Measurements from ENCODE around the gene GREM1.

GREM1 gene

DNA sequence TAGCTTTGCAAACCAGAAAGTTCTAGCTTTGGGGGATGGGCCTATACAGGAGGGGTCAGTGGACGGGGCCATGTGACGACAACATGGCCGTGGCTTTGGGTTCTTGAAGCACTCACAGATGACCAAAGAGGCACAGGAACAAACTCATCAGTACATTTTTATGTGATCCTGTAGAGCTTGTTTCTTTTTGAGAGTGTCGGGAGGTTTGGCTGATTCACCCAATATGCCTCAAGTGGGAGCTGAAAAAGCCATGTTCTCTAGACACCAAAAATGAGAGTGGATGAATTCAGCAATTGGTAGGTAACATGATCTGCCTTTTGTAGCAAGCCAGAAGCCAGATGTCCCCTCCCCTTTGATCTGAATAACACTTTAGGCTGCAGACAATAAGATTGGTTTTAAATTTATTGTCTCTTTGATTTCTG, 30.1 kb downstream of the GREM1 start:
- Histone ChIP-seq H3K27ac (no peak overlapping the region), H3K9me3 (ENCODE audit: severe bottlenecking) (no peaks in the 10 kb centered on the region), H3K27me3 (ENCODE audit: insufficient read depth, low read depth, severe bottlenecking) (no peaks in the 10 kb centered on the region), H3K4me3 (ENCODE audit: low read depth, low read length) (no peak overlapping the region), H3K36me3 (no peaks in the 10 kb centered on the region)
- DNase-seq: no peak
- TF ChIP-seq, protein P1, sequence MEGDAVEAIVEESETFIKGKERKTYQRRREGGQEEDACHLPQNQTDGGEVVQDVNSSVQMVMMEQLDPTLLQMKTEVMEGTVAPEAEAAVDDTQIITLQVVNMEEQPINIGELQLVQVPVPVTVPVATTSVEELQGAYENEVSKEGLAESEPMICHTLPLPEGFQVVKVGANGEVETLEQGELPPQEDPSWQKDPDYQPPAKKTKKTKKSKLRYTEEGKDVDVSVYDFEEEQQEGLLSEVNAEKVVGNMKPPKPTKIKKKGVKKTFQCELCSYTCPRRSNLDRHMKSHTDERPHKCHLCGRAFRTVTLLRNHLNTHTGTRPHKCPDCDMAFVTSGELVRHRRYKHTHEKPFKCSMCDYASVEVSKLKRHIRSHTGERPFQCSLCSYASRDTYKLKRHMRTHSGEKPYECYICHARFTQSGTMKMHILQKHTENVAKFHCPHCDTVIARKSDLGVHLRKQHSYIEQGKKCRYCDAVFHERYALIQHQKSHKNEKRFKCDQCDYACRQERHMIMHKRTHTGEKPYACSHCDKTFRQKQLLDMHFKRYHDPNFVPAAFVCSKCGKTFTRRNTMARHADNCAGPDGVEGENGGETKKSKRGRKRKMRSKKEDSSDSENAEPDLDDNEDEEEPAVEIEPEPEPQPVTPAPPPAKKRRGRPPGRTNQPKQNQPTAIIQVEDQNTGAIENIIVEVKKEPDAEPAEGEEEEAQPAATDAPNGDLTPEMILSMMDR (IDR thresholded peaks at IDR 0.05; ENCODE audit: low read depth, low read length): no peak

- H3K9me3 ChIP-seq (ENCODE audit: severe bottlenecking): no peaks in the 10 kb centered on the region
- H3K27ac ChIP-seq: no peak overlapping the region
- TF ChIP-seq, protein P1 (IDR thresholded peaks at IDR 0.05; ENCODE audit: low read depth, low read length): no peak
- no peaks in the 10 kb centered on the region for H3K36me3 ChIP-seq
- H3K4me3 ChIP-seq (ENCODE audit: low read depth, low read length): no peak overlapping the region
- H3K27me3 ChIP-seq (ENCODE audit: insufficient read depth, low read depth, severe bottlenecking): no peaks in the 10 kb centered on the region
- no peak for DNase-seq
Measured at GRCh38 chr15:32750979-32751378, 33.2 kb downstream of the GREM1 start.

DNA sequence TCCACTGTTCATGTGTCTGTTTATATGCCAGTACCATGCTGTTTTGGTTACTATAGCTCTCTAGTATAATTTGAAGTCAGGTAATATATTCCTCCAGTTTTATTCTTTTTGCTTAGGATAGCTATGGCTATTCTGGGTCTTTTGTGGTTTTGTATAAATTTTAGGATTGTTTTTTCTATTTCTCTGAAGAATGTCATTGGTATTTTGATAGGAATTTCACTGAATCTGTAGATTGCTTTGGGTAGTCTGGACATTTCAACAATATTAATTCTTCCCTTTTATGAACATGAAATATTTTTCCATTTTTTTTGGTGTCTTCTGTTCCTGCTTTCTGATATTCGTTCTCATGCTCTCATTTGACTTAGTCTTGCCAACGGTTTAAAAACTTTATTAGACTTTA, 39.6 kb downstream of the GREM1 start:
- TF ChIP-seq, protein P1 (IDR thresholded peaks at IDR 0.05; ENCODE audit: low read depth, low read length): no peak
- no peaks in the 10 kb centered on the region for H3K27me3 ChIP-seq (ENCODE audit: insufficient read depth, low read depth, severe bottlenecking)
- H3K27ac ChIP-seq: no peak overlapping the region
- no peak for DNase-seq
- H3K4me3 ChIP-seq (ENCODE audit: low read depth, low read length): no peak overlapping the region
- H3K36me3 ChIP-seq: no peaks in the 10 kb centered on the region
- H3K9me3 ChIP-seq (ENCODE audit: severe bottlenecking): no peaks in the 10 kb centered on the region

DNA sequence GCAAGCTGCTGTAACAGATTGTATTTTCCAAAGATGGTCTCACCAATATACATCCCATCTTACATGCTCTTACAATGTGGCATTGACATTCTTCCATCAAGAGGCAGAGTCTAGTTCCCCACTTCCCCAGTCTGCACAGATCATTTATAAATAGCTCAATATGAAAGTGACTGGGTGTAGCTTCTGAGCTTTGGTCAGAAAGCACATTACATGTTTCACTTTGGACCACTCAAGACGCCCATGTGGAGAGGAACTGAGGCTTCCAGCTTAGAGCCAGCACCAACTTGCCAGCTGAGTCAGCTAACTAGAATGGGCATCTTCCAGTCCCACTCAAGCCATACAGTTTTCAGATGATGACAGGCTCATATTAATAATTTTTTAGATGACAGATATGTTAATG, 45.5 kb downstream of the GREM1 start:
- no peak for DNase-seq
- no peak overlapping the region for H3K4me3 ChIP-seq (ENCODE audit: low read depth, low read length)

GRCh38 chr15:32765236-32765635, 47.4 kb downstream of the GREM1 start:
- Histone ChIP-seq H3K9me3 (ENCODE audit: severe bottlenecking) (no peaks in the 10 kb centered on the region), H3K36me3 (no peaks in the 10 kb centered on the region), H3K4me3 (ENCODE audit: low read depth, low read length) (no peak overlapping the region), H3K27me3 (ENCODE audit: insufficient read depth, low read depth, severe bottlenecking) (no peaks in the 10 kb centered on the region), H3K27ac (no peak overlapping the region)
- DNase-seq: no peak
- TF ChIP-seq, protein P1 (IDR thresholded peaks at IDR 0.05; ENCODE audit: low read depth, low read length): no peak

More for the DNA sequence above, 45.5 kb downstream of the GREM1 start:
- Histone ChIP-seq H3K36me3 (no peaks in the 10 kb centered on the region), H3K27ac (no peak overlapping the region), H3K27me3 (ENCODE audit: insufficient read depth, low read depth, severe bottlenecking) (no peaks in the 10 kb centered on the region), H3K9me3 (ENCODE audit: severe bottlenecking) (no peaks in the 10 kb centered on the region)
- TF ChIP-seq, protein P1 (IDR thresholded peaks at IDR 0.05; ENCODE audit: low read depth, low read length): no peak

DNA sequence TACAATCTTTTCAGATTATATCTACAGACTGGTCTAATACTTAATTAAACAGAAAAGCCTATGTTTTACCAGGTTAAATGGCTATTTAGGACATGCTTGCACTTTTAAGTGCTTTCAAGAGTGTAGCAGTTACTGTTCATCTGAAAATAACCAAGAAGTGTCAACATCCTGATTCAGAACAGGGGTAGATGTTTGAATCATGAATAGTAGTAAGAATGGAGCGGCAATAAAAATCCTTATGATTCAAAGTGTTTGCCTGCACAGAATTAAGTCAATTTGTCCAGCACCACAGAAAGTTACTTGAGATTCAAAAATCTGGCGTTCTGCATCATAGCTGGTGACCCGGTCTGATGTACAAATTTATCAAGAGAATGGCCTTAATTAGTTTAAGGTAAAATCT, 48.3 kb downstream of the GREM1 start:
- TF ChIP-seq, protein P1 (IDR thresholded peaks at IDR 0.05; ENCODE audit: low read depth, low read length): no peak
- DNase-seq: no peak
- H3K36me3 ChIP-seq: no peaks in the 10 kb centered on the region
- no peaks in the 10 kb centered on the region for H3K9me3 ChIP-seq (ENCODE audit: severe bottlenecking)
- no peak overlapping the region for H3K4me3 ChIP-seq (ENCODE audit: low read depth, low read length)
- H3K27ac ChIP-seq: no peak overlapping the region
- H3K27me3 ChIP-seq (ENCODE audit: insufficient read depth, low read depth, severe bottlenecking): no peaks in the 10 kb centered on the region
